HepG2 (cell line): Measurements from ENCODE around the gene CD7. TPM values are rescaled to one million over a fixed set of nuclear protein-coding genes. Genes with fewer than 3 reads are reported as not detected.

Source experiments
- ATAC-seq: fragments of 200-7000 bp; cut with Tn5 transposase; 3 replicates; pipeline ENCODE4 v1.9.1; 2020; ENCODE audit warnings: mild to moderate bottlenecking, moderate library complexity
- BruUV-seq: library from RNA; stranded (reverse); fragments of 400-500 nt; replicated peaks from 2 replicates; lab custom pipeline; 2021; lab: Mats Ljungman, UMichigan
- CTCF ChIA-PET: fragments of 300-600 bp; formaldehyde crosslinking; extraction: SDS; loops from one replicate; lab custom pipeline; 2021; ENCODE audit warnings: low total read pairs, inconsistent platforms, low intra/inter-chr PET ratio; lab: Yijun Ruan, JAX
- POLR2A ChIA-PET: fragments of 350-600 bp; sonication (Branson Sonifier 250); formaldehyde crosslinking; loops from one replicate; lab custom pipeline; 2020; ENCODE audit warnings: antibody characterized with exemption, inconsistent platforms; lab: Yijun Ruan, JAX
- DNase-seq: peaks from one replicate; pipeline ENCODE4 v3.0.0-alpha.2; 2015; ENCODE audit warnings: low spot score
- FAIRE-seq: peaks from 3 replicates; lab custom pipeline; 2011; peaks lifted over from hg19 to GRCh38; lab: Jason Lieb, UNC
- H2AFZ ChIP-seq: one replicate; pipeline ENCODE4 v1.6.1; 2011; ENCODE audit warnings: low read length, inconsistent platforms
- H3K27ac ChIP-seq: fragments of 300-600 bp; 3 replicates; pipeline ENCODE4 v1.8.0; 2011; ENCODE audit warnings: mixed run types, mild to moderate bottlenecking, mixed read lengths, low read length, inconsistent platforms; ENCODE audit not compliant: insufficient read depth; ENCODE audit errors: extremely low read length
- H3K27me3 ChIP-seq, 2 experiments: fragments of 200-600 bp in 1 of 2; 2 replicates in 1 of 2; 3 replicates in 1 of 2; pipeline versions ENCODE4 v1.6.0 to v1.8.0; 2011; ENCODE audit warnings: low read length in 2 of 2, mild to moderate bottlenecking in 2 of 2, moderate library complexity in 2 of 2, inconsistent platforms in 1 of 2; ENCODE audit not compliant: insufficient read depth in 2 of 2, control insufficient read depth in 1 of 2
- H3K36me3 ChIP-seq, 2 experiments: fragments of 200-600 bp in 1 of 2; replicated peaks in 1 of 2; 2 replicates in 1 of 2; 3 replicates in 1 of 2; pipeline versions ENCODE4 v1.5.1 to v1.8.0; 2011; ENCODE audit warnings: low read length in 2 of 2, inconsistent platforms in 1 of 2; ENCODE audit not compliant: insufficient read depth in 2 of 2, control insufficient read depth in 1 of 2
- H3K4me1 ChIP-seq: 2 replicates; pipeline ENCODE4 v1.5.1; 2012; ENCODE audit warnings: low read length, inconsistent platforms; ENCODE audit not compliant: insufficient read depth
- H3K4me2 ChIP-seq: 2 replicates; pipeline ENCODE4 v1.6.0; 2011; ENCODE audit warnings: low read depth, low read length, inconsistent platforms
- H3K4me3 ChIP-seq, 3 experiments: fragments of 200-600 bp in 1 of 3; sonication (generic), shearing (Covaris generic) in 1 of 3; replicated peaks in 1 of 3; 2 replicates each; pipeline ENCODE4 v1.5.1; 2011 to 2016; ENCODE audit warnings: low read length in 3 of 3, inconsistent platforms in 2 of 3, low read depth in 2 of 3, mild to moderate bottlenecking in 2 of 3, control low read depth in 1 of 3, mixed read lengths in 1 of 3; ENCODE audit not compliant: insufficient read depth in 1 of 3
- H3K79me2 ChIP-seq: one replicate; pipeline ENCODE4 v1.6.1; 2011; ENCODE audit warnings: low read length, inconsistent platforms; ENCODE audit not compliant: insufficient read depth
- H3K9ac ChIP-seq: 2 replicates; pipeline ENCODE4 v1.6.0; 2011; ENCODE audit warnings: mild to moderate bottlenecking, low read depth, low read length, inconsistent platforms; ENCODE audit not compliant: insufficient read depth
- H3K9me3 ChIP-seq: 2 replicates; pipeline ENCODE4 v1.5.1; 2012; ENCODE audit warnings: mild to moderate bottlenecking, low read length
- H4K20me1 ChIP-seq: 2 replicates; pipeline ENCODE4 v1.6.0; 2011; ENCODE audit warnings: inconsistent platforms, mild to moderate bottlenecking, low read length, moderate library complexity; ENCODE audit not compliant: insufficient read depth
- BRD4 ChIP-seq: sonication (generic); formaldehyde crosslinking; IDR thresholded peaks from 2 replicates; pipeline ENCODE4 v1.4.0; 2020; ENCODE audit warnings: missing genetic modification reagents
- HNRNPLL ChIP-seq: fragments of 200-400 bp; formaldehyde crosslinking; IDR thresholded peaks from 2 replicates; pipeline ENCODE4 v1.6.1; 2017; ENCODE audit warnings: mild to moderate bottlenecking, low read depth, low read length; ENCODE audit not compliant: poor library complexity, severe bottlenecking
- HOXD1 ChIP-seq: sonication (generic); formaldehyde crosslinking; IDR thresholded peaks from 2 replicates; pipeline ENCODE4 v1.5.0; 2020; ENCODE audit warnings: missing genetic modification reagents
- KDM5A ChIP-seq: fragments of 200-600 bp; sonication (generic); IDR thresholded peaks from 2 replicates; pipeline ENCODE4 v1.7.0; 2018; ENCODE audit warnings: antibody characterized with exemption, mild to moderate bottlenecking, low read length, borderline replicate concordance
- RARG ChIP-seq: sonication (generic); formaldehyde crosslinking; IDR thresholded peaks from 2 replicates; pipeline ENCODE4 v1.4.0; 2020; ENCODE audit warnings: low read depth, mild to moderate bottlenecking, missing genetic modification reagents
- TP53 ChIP-seq: sonication (generic); formaldehyde crosslinking; conservative IDR thresholded peaks from 2 replicates; pipeline ENCODE4 v1.4.0; 2020; ENCODE audit warnings: missing genetic modification reagents
- WGBS: methylation state at CpG from one replicate; pipeline ENCODE4 v1.1.6; 2017; ENCODE audit warnings: low lambda C conversion rate; 5-methylcytosine and 5-hydroxymethylcytosine counted together
- in situ Hi-C: cut with HindIII; loops from 2 replicates; pipeline ENCODE4 v1.10.0; 2017; ENCODE audit warnings: low pct_unique_long_range_greater_than_20kb; ENCODE audit not compliant: extremely low pct_ligation_motif_present
- intact Hi-C: fragments of 100-400 bp; cut with micrococcal nuclease; formaldehyde crosslinking; loops from one replicate; pipeline ENCODE4 v1.10.0; 2022; ENCODE audit not compliant: unreplicated experiment
- polyA plus RNA-seq, 8 experiments: library from polyadenylated mRNA; depleted of rRNA in 3 of 8; stranded (reverse) in 7 of 8; unstranded in 1 of 8; fragments of >200 nt; fragmentation: Illumina TruSeq in 4 of 8; extraction: Trizol in 4 of 8; gene quantifications; 2 replicates each; pipeline versions ENCODE4 v1.2.1 to v1.2.3, GENCODE V29; 2011 to 2016; ENCODE audit warnings: low read depth in 4 of 8, missing spikeins in 1 of 8, mixed read lengths in 1 of 8; ENCODE audit not compliant: insufficient read depth in 1 of 8
- total RNA-seq, 5 experiments: library from RNA; depleted of rRNA; stranded (reverse); fragments of >200 nt; fragmentation: Illumina TruSeq; extraction: Trizol; gene quantifications; 2 replicates each; pipeline ENCODE4 v1.2.3, GENCODE V29; 2016; ENCODE audit warnings: low read depth in 1 of 5
- TF ChIP-seq, protein P1 (sequence below): IDR thresholded peaks from 2 replicates; pipeline ENCODE4 v1.6.1; 2012; ENCODE audit warnings: inconsistent platforms
- TF ChIP-seq, protein P2 (sequence below), 2 experiments: sonication (generic) in 1 of 2; formaldehyde crosslinking in 1 of 2; IDR thresholded peaks; 2 replicates each; pipeline versions ENCODE4 v1.4.0 to v1.6.1; 2018 to 2020; ENCODE audit warnings: missing genetic modification reagents in 2 of 2, borderline replicate concordance in 1 of 2, low read depth in 1 of 2, mild to moderate bottlenecking in 1 of 2, missing biosample characterization in 1 of 2
- TF ChIP-seq, protein P3 (sequence below): sonication (generic); formaldehyde crosslinking; IDR thresholded peaks from 2 replicates; pipeline ENCODE4 v1.9.0; 2021; ENCODE audit warnings: missing genetic modification reagents, borderline replicate concordance

CD7 gene
- total and polyA plus RNA-seq, 2 of the 13 experiments (the other 11 are each of a cell fraction or from before 2014, with no cell fraction given): 67.6 to 76.4 TPM

DNA sequence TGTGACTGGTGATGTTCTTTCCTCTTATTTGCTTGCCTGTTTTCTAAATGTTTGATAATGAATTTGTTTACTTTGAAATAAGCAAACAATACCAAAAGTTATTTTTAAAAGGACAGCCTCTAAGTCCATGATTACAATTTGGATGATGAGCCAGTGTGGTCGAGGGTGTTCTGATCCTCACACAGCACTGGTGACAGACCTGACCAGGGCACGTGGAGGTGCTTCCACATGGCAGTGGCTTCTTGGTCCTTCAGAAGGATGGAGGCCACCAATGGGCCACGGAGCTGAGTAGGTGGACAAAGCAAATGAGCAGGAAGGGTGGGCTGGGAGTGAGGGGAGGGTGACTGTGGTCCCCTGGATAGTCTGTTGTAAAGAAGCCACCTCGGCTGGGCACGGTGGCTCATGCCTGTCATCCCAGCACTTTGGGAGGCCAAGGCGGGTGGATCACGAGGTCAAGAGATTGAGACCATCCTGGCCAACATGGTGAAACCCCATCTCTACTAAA is 37.4 kb upstream of the CD7 start (continued):
- TF ChIP-seq, protein P1, sequence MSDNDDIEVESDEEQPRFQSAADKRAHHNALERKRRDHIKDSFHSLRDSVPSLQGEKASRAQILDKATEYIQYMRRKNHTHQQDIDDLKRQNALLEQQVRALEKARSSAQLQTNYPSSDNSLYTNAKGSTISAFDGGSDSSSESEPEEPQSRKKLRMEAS: peak; percentile 62; the same call in 1 of the 2 replicates
- TF ChIP-seq, protein P2, sequence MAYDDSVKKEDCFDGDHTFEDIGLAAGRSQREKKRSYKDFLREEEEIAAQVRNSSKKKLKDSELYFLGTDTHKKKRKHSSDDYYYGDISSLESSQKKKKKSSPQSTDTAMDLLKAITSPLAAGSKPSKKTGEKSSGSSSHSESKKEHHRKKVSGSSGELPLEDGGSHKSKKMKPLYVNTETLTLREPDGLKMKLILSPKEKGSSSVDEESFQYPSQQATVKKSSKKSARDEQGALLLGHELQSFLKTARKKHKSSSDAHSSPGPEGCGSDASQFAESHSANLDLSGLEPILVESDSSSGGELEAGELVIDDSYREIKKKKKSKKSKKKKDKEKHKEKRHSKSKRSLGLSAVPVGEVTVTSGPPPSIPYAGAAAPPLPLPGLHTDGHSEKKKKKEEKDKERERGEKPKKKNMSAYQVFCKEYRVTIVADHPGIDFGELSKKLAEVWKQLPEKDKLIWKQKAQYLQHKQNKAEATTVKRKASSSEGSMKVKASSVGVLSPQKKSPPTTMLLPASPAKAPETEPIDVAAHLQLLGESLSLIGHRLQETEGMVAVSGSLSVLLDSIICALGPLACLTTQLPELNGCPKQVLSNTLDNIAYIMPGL (CRISPR knock-in tag; IDR thresholded peaks at IDR 0.05; ENCODE audit: borderline replicate concordance in 1 of 2, low read depth in 1 of 2): 0 out of 4 replicates have a peak, but pooled peaks of 1 of the 2 experiments have one; percentile 15
- TF ChIP-seq, protein P3, sequence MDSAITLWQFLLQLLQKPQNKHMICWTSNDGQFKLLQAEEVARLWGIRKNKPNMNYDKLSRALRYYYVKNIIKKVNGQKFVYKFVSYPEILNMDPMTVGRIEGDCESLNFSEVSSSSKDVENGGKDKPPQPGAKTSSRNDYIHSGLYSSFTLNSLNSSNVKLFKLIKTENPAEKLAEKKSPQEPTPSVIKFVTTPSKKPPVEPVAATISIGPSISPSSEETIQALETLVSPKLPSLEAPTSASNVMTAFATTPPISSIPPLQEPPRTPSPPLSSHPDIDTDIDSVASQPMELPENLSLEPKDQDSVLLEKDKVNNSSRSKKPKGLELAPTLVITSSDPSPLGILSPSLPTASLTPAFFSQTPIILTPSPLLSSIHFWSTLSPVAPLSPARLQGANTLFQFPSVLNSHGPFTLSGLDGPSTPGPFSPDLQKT (CRISPR knock-in tag): no peak

DNA sequence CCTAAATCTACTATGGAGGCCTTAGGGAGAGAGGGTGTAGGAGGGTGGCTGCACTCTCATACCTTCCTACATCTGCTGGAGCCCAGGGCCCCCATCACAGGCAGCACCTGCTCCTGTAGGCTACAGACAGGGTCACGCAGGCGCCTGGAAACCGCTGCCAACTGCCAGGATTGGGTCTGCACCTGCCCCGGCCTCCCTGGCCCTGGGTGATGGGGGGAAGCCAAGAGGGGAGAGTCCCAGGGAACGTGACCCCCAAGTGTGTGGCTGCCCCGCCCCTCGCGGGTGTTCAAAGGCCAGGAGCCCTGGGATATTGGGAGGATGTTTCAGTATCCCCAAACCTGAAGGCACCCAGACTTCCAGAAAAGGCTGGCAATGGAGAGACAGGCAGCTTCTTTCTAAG is 36.1 kb upstream of the CD7 start:
- Histone ChIP-seq H3K9ac (no peak overlapping the region), H3K27ac (no peak overlapping the region), H3K79me2 (no peaks in the 10 kb centered on the region), H3K27me3 (no peaks in the 10 kb centered on the region), H3K4me3 (no peak overlapping the region), H3K36me3 (no peaks in the 10 kb centered on the region), H3K4me1 (peaks cover 100% of the 10 kb centered on the region), H3K4me2 (no peak overlapping the region; the same call in 1 of the 2 replicates), H4K20me1 (no peaks in the 10 kb centered on the region), H2AFZ (no peak overlapping the region), H3K9me3 (no peaks in the 10 kb centered on the region)
- WGBS: 51% methylated on average over 7 of the region's 8 CpGs
- no peak for FAIRE-seq
- POLR2A ChIA-PET: no interaction called here
- intact Hi-C loops (loop anchor here (2.0 to 5.0 kb wide), 3 partner anchors 34 to 199 kb away; no protein-coding TSS in a partner anchor), in situ Hi-C loops (loop anchor here (5.0 to 10.0 kb wide), 3 partner anchors 34 to 201 kb away; no protein-coding TSS in a partner anchor)
- no peak for ATAC-seq
- TF ChIP-seq KDM5A (no peak), TP53 (CRISPR knock-in tag) (no peak), HOXD1 (CRISPR knock-in tag) (no peak), RARG (CRISPR knock-in tag) (no peak), HNRNPLL (peak; percentile 18), BRD4 (0 out of 2 replicates have a peak, but pooled peaks have one; percentile 11)
- CTCF ChIA-PET: interaction anchor here (0.9 to 5.1 kb wide), 3 partner anchors 61 to 71 kb away, joined by 3 to 41 read pairs (median 17); no protein-coding TSS in a partner anchor
- no TSS peak for BruUV-seq
- no peak for DNase-seq
